Endothelial cell of umbilical vein (primary cell): ENCODE measurements around the gene AVPR2.

Experiments used
- EZH2 ChIP-seq: IDR thresholded peaks from 2 replicates; pipeline ENCODE4 v1.6.1; 2012; ENCODE audit warnings: borderline replicate concordance, low read depth, mild to moderate bottlenecking, moderate library complexity, low read length, inconsistent platforms; ENCODE audit not compliant: severe bottlenecking
- FOS ChIP-seq: IDR thresholded peaks from 2 replicates; pipeline ENCODE4 v1.6.1; 2011; ENCODE audit warnings: mild to moderate bottlenecking, low read length, moderate library complexity, borderline replicate concordance; ENCODE audit not compliant: insufficient read depth
- MYC ChIP-seq: IDR thresholded peaks from one replicate; pipeline ENCODE4 v1.6.1; 2011; ENCODE audit warnings: mild to moderate bottlenecking, low read depth, low read length
- POLR2A ChIP-seq: IDR thresholded peaks from 2 replicates; pipeline ENCODE4 v1.6.1; 2012; ENCODE audit warnings: low read depth, mild to moderate bottlenecking, control low read depth, low read length
- TF ChIP-seq, protein P1 (sequence below), 2 donors: IDR thresholded peaks; 1 replicate in 1 of 2; 2 replicates in 1 of 2; pipeline ENCODE4 v1.5.1; 2011; ENCODE audit warnings: low read length in 2 of 2, mild to moderate bottlenecking in 2 of 2, moderate library complexity in 2 of 2, control low read depth in 1 of 2, inconsistent platforms in 1 of 2, low read depth in 1 of 2; ENCODE audit not compliant: insufficient read depth in 1 of 2; ENCODE audit errors: extremely low read depth in 1 of 2

GRCh38 chrX:153920546-153920945 lies 16.1 kb downstream of the AVPR2 start:
- TF ChIP-seq, protein P1, sequence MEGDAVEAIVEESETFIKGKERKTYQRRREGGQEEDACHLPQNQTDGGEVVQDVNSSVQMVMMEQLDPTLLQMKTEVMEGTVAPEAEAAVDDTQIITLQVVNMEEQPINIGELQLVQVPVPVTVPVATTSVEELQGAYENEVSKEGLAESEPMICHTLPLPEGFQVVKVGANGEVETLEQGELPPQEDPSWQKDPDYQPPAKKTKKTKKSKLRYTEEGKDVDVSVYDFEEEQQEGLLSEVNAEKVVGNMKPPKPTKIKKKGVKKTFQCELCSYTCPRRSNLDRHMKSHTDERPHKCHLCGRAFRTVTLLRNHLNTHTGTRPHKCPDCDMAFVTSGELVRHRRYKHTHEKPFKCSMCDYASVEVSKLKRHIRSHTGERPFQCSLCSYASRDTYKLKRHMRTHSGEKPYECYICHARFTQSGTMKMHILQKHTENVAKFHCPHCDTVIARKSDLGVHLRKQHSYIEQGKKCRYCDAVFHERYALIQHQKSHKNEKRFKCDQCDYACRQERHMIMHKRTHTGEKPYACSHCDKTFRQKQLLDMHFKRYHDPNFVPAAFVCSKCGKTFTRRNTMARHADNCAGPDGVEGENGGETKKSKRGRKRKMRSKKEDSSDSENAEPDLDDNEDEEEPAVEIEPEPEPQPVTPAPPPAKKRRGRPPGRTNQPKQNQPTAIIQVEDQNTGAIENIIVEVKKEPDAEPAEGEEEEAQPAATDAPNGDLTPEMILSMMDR (IDR thresholded peaks at IDR 0.05; ENCODE audit: extremely low read depth in 1 of 2, insufficient read depth in 1 of 2, low read depth in 1 of 2, low read length in 2 of 2), result no peak
- TF ChIP-seq POLR2A, result no peak
- no peak for TF ChIP-seq EZH2
- TF ChIP-seq MYC, result no peak
- TF ChIP-seq FOS, result no peak
